ENCODE data around the gene APOBEC2. TPM values are rescaled to one million over a fixed set of nuclear protein-coding genes. Genes with fewer than 3 reads are reported as not detected.

Gene APOBEC2
- total RNA-seq, 1 donor from 2014 or later: not detected

GRCh38 chr6:41058783-41059181 lies 5.8 kb downstream of the APOBEC2 start:
- no peak for DNase-seq (ENCODE audit: low read depth, low spot score)

- DNase-seq (ENCODE audit: low read depth, low spot score): no peak
Measured at GRCh38 chr6:41059556-41059955, 6.6 kb downstream of the APOBEC2 start.

- DNase-seq (ENCODE audit: low read depth, low spot score): no peak
Measured at GRCh38 chr6:41061196-41061726, 8.3 kb downstream of the APOBEC2 start.

- DNase-seq (ENCODE audit: low read depth, low spot score): no peak
Measured at GRCh38 chr6:41062056-41062455, 9.1 kb downstream of the APOBEC2 start.

GRCh38 chr6:41063884-41064285 lies 10.9 kb downstream of the APOBEC2 start:
- no peak for DNase-seq (ENCODE audit: low read depth, low spot score)

- no peak for DNase-seq (ENCODE audit: low read depth, low spot score)
Measured at GRCh38 chr6:41064841-41065240, 11.8 kb downstream of the APOBEC2 start.

- DNase-seq (ENCODE audit: low read depth, low spot score): no peak
Measured at GRCh38 chr6:41065550-41066026, 12.6 kb downstream of the APOBEC2 start.

- DNase-seq (ENCODE audit: low read depth, low spot score): peak; percentile 51
Measured at GRCh38 chr6:41066867-41067304, 13.9 kb downstream of the APOBEC2 start.

GRCh38 chr6:41071501-41071922 lies 18.5 kb downstream of the APOBEC2 start:
- DNase-seq (ENCODE audit: low read depth, low spot score): no peak

GRCh38 chr6:41071923-41072835 lies 19.2 kb downstream of the APOBEC2 start, which contains the start of gene OARD1:
TSS of gene OARD1 (minus strand) at chr6:41072356. CDS start at chr6:41071634, 722 bp downstream.
- peak; percentile 99 for DNase-seq (ENCODE audit: low read depth, low spot score)

GRCh38 chr6:41072836-41073202 lies 19.8 kb downstream of the APOBEC2 start, which contains the start of gene NFYA:
TSS of gene NFYA (plus strand) at chr6:41072974. CDS start at chr6:41079090, 6,116 bp downstream.
- DNase-seq (ENCODE audit: low read depth, low spot score): peak; percentile 97

GRCh38 chr6:41073203-41073967 lies 20.4 kb downstream of the APOBEC2 start:
- peak; percentile 52 for DNase-seq (ENCODE audit: low read depth, low spot score)

GRCh38 chr6:41073968-41074691 lies 21.1 kb downstream of the APOBEC2 start:
- no peak for DNase-seq (ENCODE audit: low read depth, low spot score)

GRCh38 chr6:41074692-41075436 lies 21.9 kb downstream of the APOBEC2 start:
- no peak for DNase-seq (ENCODE audit: low read depth, low spot score)

- DNase-seq (ENCODE audit: low read depth, low spot score): no peak
Measured at GRCh38 chr6:41075651-41076626, 22.9 kb downstream of the APOBEC2 start.

- no peak for DNase-seq (ENCODE audit: low read depth, low spot score)
Measured at GRCh38 chr6:41077536-41077935, 24.5 kb downstream of the APOBEC2 start.

- no peak for DNase-seq (ENCODE audit: low read depth, low spot score)
Measured at GRCh38 chr6:41078101-41078500, 25.1 kb downstream of the APOBEC2 start.

- no peak for DNase-seq (ENCODE audit: low read depth, low spot score)
Measured at GRCh38 chr6:41079080-41079479, 26.1 kb downstream of the APOBEC2 start.

- no peak for DNase-seq (ENCODE audit: low read depth, low spot score)
Measured at GRCh38 chr6:41080621-41081020, 27.6 kb downstream of the APOBEC2 start.

Measured in pulmonary artery endothelial cell (primary cell).